ENCODE data around the gene YPEL1.

The YPEL1 gene

DNA sequence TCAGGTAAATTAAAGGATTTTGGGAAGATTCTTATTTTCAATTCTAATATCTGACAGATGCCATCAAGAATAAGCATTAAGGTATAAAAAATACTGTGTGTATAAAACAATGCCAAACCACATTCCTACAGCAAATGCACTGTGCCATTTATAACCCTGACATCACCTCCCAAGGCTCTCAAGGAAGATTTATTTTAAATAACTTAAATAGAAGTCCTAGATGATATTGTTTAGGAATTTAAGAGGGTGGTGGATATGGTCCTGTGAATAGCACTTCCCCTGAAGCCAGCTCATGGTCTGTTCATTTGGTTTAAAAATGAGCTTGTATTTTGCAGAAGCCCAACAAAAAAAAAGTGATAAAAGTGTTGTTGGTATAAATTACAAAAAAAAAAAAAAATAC lies 37.7 kb downstream of the YPEL1 start:
- TF ChIP-seq, protein P1, sequence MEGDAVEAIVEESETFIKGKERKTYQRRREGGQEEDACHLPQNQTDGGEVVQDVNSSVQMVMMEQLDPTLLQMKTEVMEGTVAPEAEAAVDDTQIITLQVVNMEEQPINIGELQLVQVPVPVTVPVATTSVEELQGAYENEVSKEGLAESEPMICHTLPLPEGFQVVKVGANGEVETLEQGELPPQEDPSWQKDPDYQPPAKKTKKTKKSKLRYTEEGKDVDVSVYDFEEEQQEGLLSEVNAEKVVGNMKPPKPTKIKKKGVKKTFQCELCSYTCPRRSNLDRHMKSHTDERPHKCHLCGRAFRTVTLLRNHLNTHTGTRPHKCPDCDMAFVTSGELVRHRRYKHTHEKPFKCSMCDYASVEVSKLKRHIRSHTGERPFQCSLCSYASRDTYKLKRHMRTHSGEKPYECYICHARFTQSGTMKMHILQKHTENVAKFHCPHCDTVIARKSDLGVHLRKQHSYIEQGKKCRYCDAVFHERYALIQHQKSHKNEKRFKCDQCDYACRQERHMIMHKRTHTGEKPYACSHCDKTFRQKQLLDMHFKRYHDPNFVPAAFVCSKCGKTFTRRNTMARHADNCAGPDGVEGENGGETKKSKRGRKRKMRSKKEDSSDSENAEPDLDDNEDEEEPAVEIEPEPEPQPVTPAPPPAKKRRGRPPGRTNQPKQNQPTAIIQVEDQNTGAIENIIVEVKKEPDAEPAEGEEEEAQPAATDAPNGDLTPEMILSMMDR (conservative IDR thresholded peaks at IDR 0.05; ENCODE audit: low read depth, low read length), result no peak
- DNase-seq (ENCODE audit: low read depth), result no peak
- H3K4me3 ChIP-seq (ENCODE audit: low read length), result no peak overlapping the region

DNA sequence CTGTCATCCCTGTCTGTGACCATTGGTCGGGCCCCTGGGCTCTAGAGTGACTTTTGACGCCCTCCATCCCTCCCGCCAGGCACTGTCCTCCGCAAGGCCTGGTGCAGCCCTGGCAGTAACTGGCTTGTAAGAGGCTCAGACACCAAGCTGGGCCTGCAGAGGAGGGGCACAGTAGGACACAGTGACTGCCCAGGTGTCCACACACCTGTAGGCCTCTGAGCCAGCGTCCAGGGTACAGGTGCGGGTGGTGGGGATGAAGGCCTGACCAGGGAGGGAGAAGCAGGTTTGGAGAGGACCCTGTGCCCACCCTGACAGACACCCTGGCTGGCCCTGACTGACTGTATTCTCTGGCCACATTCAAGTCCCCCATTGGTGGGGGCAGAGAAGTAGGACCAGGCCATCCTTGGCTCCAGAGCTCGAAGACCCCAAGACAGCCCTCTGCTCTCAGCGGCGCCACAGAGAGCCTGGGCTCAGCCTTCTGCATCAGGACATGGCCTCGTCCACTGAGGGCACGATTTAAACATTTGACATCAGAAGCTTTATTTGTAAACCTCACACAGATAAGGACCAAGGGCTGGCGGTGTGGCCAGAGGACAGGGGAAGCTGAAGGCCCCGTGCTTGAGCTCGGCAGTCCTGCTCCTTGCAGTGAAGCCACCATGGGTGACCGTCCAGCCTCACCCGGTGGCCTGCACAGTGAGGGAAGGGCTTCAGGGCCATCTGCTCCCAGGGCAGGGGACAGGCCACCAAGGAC lies 38.4 kb downstream of the YPEL1 start:
- DNase-seq (ENCODE audit: low read depth), result no peak
- H3K4me3 ChIP-seq (ENCODE audit: low read length), result no peak overlapping the region
- TF ChIP-seq, protein P1 (conservative IDR thresholded peaks at IDR 0.05; ENCODE audit: low read depth, low read length), result no peak

DNA sequence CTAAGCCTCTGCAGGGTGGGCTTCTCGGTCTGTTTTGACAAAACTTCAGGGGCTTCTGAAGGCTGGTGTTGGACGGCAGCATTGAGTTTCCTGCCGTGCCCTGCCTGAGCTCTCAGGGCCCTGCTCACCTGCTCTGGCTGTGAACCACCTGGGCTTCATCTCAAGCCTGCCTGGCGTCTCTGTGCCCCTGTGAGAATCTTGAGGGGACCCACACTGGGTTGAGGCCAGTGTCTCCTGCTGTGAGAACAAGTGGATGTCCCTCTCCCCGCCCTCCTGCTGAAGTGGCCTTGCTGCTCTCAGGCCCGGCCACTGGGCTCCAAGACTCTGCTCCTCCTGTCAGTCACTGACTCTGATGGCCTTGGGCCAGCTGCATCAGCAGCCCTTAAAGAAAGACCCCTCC lies 39.5 kb downstream of the YPEL1 start:
- DNase-seq (ENCODE audit: low read depth), result no peak
- TF ChIP-seq, protein P1 (conservative IDR thresholded peaks at IDR 0.05; ENCODE audit: low read depth, low read length), result no peak
- no peak overlapping the region for H3K4me3 ChIP-seq (ENCODE audit: low read length)

DNA sequence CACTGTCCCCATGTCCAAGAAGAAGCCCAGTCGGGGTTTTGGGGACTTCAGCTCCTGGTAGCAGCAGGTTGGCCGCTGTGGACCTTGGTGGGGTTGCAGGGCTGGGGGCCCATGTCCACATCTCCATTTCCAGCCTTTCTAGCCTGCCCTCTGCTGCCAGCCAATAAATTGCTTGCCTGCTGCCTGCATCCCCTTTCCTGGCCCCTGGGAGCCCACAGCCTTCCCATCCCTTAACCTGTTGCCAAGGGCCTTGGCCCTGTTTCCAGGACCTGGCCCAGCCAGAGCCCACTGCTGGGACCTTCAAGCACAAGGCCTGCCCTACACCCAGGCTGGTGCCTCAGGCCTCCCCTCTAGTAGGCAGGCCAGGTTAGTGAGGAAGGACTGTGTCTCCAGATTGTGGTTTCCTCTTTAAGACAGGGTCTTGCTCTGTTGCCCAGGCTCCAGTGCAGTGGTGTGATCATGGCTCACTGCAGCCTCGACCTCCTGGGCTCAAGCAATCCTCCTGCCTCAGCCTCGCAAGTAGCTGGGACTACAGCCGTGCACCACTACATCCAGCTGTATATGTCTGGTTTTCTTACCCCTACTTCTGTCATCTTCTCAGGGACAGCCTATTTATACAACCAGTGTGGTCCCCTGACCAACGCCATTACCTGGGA lies 40.0 kb downstream of the YPEL1 start:
- DNase-seq (ENCODE audit: low read depth), result no peak
- TF ChIP-seq, protein P1 (conservative IDR thresholded peaks at IDR 0.05; ENCODE audit: low read depth, low read length), result no peak
- H3K4me3 ChIP-seq (ENCODE audit: low read length), result no peak overlapping the region

DNA sequence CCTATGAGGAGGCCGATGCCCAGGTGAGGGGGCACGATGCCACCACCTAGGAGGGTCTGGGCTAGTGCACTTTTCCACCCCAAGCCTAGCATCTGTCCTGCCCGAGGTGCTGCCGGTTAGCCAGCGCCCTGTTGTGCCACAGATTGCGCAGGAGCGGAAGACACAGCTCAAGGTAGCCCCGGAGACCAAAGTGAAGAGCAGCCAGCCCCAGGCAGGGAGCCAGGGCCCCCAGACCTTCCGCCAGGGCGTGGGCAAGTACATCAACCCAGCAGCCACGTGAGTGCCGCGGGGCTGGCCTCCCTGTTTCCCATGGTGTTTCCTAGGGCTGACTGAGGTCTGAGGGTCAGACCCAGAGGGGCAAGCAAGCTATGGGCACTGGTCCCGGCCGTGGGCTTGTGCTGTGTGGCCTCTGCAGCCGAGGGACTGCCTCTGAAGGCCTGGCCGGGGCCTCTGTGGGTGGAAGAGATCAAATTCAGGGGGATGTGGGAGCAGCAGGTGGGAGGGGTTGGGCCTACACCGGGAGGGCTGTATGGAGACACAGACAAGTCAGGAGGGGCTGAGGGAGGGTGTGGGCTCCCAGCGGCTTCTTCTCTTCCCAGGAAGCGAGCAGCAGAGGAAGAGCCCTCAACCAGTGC lies 40.7 kb downstream of the YPEL1 start:
- TF ChIP-seq, protein P1 (conservative IDR thresholded peaks at IDR 0.05; ENCODE audit: low read depth, low read length), result no peak
- H3K4me3 ChIP-seq (ENCODE audit: low read length), result no peak overlapping the region
- no peak for DNase-seq (ENCODE audit: low read depth)

DNA sequence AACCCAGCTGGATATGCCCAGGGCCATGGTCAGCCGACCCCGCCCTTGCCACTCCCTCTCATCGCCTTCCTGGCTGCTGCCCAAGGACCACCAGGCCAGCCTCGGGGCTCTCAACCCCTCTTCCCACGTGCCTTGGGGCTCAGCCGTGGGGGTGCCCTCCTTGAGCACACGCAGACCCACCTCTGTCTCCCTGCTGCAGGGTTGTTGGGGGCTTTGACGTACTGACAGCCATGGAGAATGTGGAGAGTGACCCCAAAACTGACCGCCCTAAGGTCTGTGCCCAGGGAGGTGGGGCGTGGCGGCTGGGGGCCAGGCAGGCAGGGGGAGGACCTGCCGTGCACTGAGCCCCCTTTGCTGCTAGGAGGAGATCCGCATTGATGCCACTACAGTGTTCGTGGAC lies 41.2 kb downstream of the YPEL1 start:
- no peak for DNase-seq (ENCODE audit: low read depth)
- TF ChIP-seq, protein P1 (conservative IDR thresholded peaks at IDR 0.05; ENCODE audit: low read depth, low read length), result no peak
- H3K4me3 ChIP-seq (ENCODE audit: low read length), result no peak overlapping the region
